Measurements from ENCODE around the gene DYNLT2. TPM values are rescaled to one million over a fixed set of nuclear protein-coding genes. Genes with fewer than 3 reads are reported as not detected.
A peak's percentile ranks its signal among the peaks of the same experiment; 100 is the strongest.

DYNLT2 gene
- total and polyA plus RNA-seq, 2 of the 13 experiments (the other 11 are each of a cell fraction or from before 2014, with no cell fraction given) = 2.1 to 4.3 TPM

DNA sequence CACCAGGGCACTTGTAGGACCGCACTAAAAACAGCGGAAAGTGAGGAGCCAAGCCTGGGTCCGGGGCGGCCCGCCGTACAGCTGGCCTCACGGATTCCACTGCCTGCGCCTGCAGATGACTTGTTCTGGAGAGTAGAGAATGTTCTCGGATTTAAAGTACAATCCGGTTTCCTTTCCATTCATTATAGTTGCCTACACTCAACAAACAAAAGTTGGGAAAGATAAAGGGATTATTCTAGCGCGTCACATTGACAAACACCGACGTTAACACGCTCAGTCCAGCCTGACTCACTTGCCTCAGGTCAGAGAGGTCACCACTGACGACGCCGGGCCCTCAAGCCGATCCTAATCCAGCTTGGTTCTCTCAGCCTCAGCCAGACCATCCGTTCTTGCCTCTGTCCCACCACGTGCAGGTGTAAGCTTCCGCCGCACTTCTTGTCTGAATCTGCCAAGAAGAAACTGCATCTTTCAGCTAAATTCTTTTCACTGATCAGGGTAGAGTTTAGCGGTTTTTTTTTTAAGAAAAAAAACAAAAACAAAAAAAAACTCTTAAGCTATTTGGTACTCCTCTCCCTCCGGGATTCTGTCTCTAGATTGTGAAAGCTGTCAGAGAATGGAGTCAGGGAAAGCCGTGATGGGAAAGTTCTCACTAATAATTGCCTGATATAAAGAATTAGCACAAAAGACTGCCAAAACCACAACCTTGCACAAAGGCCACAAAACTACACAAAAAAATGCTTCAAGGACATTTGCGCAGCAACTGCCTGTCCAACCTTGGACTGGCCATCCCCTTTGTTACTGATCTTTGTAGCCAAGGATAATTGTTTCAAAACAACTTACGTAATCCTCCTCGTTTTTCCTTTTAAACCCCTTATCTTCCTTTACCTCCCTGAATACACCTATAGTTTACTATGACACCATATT is 26.0 kb downstream of the DYNLT2 start (continued):
- TF ChIP-seq SNAPC4 (CRISPR knock-in tag; IDR thresholded peaks at IDR 0.05) = peak; percentile 83; the same call in 1 of the 2 replicates
- TF ChIP-seq ZKSCAN8 (CRISPR knock-in tag; IDR thresholded peaks at IDR 0.05; ENCODE audit: borderline replicate concordance) = peak; percentile 66; the same call in 1 of the 2 replicates
- TF ChIP-seq ZNF451 (CRISPR knock-in tag; IDR thresholded peaks at IDR 0.05) = no peak
- TF ChIP-seq, protein P1, sequence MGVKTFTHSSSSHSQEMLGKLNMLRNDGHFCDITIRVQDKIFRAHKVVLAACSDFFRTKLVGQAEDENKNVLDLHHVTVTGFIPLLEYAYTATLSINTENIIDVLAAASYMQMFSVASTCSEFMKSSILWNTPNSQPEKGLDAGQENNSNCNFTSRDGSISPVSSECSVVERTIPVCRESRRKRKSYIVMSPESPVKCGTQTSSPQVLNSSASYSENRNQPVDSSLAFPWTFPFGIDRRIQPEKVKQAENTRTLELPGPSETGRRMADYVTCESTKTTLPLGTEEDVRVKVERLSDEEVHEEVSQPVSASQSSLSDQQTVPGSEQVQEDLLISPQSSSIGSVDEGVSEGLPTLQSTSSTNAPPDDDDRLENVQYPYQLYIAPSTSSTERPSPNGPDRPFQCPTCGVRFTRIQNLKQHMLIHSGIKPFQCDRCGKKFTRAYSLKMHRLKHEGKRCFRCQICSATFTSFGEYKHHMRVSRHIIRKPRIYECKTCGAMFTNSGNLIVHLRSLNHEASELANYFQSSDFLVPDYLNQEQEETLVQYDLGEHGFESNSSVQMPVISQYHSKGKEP (CRISPR knock-in tag; IDR thresholded peaks at IDR 0.05) = peak; percentile 1; the same call in 1 of the 2 replicates
- no peak for TF ChIP-seq ATRX (CRISPR knock-in tag; IDR thresholded peaks at IDR 0.05; ENCODE audit: borderline replicate concordance)
- no peak for TF ChIP-seq SP2 (CRISPR knock-in tag; IDR thresholded peaks at IDR 0.05)
- TF ChIP-seq, protein P2, sequence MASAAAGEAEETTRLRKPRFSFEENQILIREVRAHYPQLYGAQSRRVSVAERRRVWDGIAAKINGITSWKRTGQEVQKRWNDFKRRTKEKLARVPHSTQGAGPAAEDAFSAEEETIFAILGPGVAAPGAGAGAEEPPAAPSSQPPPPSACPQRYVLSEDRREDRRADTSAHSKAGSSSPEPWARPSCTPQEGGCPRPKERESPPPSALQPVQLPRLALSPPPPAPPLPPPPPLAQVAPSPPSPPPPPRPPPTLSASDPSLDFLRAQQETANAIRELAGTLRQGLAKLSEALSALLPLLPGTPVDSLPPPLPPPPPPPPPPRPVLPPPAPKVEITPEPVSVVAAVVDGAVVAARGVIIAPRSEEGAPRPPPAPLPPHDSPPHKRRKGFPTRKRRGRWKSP (CRISPR knock-in tag; IDR thresholded peaks at IDR 0.05) = peak; percentile 37
- no peak for TF ChIP-seq PREB (CRISPR knock-in tag; IDR thresholded peaks at IDR 0.05)
- no peak for TF ChIP-seq HDAC6 (IDR thresholded peaks at IDR 0.05; ENCODE audit: low read depth, low read length)
- peak; percentile 70 for TF ChIP-seq KDM5A (IDR thresholded peaks at IDR 0.05; ENCODE audit: borderline replicate concordance, low read length)
- TF ChIP-seq, protein P3, sequence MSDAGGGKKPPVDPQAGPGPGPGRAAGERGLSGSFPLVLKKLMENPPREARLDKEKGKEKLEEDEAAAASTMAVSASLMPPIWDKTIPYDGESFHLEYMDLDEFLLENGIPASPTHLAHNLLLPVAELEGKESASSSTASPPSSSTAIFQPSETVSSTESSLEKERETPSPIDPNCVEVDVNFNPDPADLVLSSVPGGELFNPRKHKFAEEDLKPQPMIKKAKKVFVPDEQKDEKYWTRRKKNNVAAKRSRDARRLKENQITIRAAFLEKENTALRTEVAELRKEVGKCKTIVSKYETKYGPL (CRISPR knock-in tag; IDR thresholded peaks at IDR 0.05) = peak; percentile 84; the same call in 1 of the 2 replicates
- 0 out of 2 replicates have a peak, but pooled peaks have one; percentile 7 for TF ChIP-seq ZNF879 (CRISPR knock-in tag; IDR thresholded peaks at IDR 0.05)
- TF ChIP-seq ETV6 (CRISPR knock-in tag; conservative IDR thresholded peaks at IDR 0.05) = no peak
- TF ChIP-seq STAG1 (CRISPR knock-in tag; IDR thresholded peaks at IDR 0.05) = no peak
- TF ChIP-seq HHEX (CRISPR knock-in tag; IDR thresholded peaks at IDR 0.05) = peak; percentile 50; the same call in 1 of the 2 replicates
- TF ChIP-seq ATF3 (CRISPR knock-in tag; IDR thresholded peaks at IDR 0.05) = peak; percentile 60; the same call in 1 of the 2 replicates

All from HepG2 (cell line).